ENCODE measurements around the gene LCN12.
"Not testable (repeated sequence)": the region's sequence is repeated elsewhere in the genome, so short reads cannot be mapped to it uniquely, and the experiment has no call there.

Gene LCN12

GRCh38 chr9:137000177-137000930 lies 48.3 kb downstream of the LCN12 start:
- TF ChIP-seq CTCF (conservative IDR thresholded peaks at IDR 0.05; ENCODE audit: low read depth, low read length) = no peak
- H3K4me3 ChIP-seq (ENCODE audit: low read depth, low read length) = no peak overlapping the region
- DNase-seq (ENCODE audit: low read depth) = peak; percentile 95

GRCh38 chr9:137001857-137002645 lies 50.0 kb downstream of the LCN12 start:
- no peak for DNase-seq (ENCODE audit: low read depth)
- no peak overlapping the region for H3K4me3 ChIP-seq (ENCODE audit: low read depth, low read length)
- no peak for TF ChIP-seq CTCF (conservative IDR thresholded peaks at IDR 0.05; ENCODE audit: low read depth, low read length)

GRCh38 chr9:137002646-137003041 lies 50.6 kb downstream of the LCN12 start:
- no peak for DNase-seq (ENCODE audit: low read depth)
- H3K4me3 ChIP-seq (ENCODE audit: low read depth, low read length) = no peak overlapping the region
- TF ChIP-seq CTCF (conservative IDR thresholded peaks at IDR 0.05; ENCODE audit: low read depth, low read length) = no peak

- H3K4me3 ChIP-seq (ENCODE audit: low read depth, low read length); DNase-seq (ENCODE audit: low read depth): not testable (repeated sequence)
- peak; percentile 40 for TF ChIP-seq CTCF (conservative IDR thresholded peaks at IDR 0.05; ENCODE audit: low read depth, low read length)
Observed at GRCh38 chr9:137004285-137004684, 52.2 kb downstream of the LCN12 start.

All from choroid plexus epithelial cell (primary cell).